Left renal pelvis (tissue), 4 donors: ENCODE measurements around the gene DOCK6. TPM values are rescaled to one million over a fixed set of nuclear protein-coding genes. Genes with fewer than 3 reads are reported as not detected.
A peak's percentile ranks its signal among the peaks of the same experiment; 100 is the strongest.

Experiments used
- DNase-seq, 4 donors: peaks; one replicate each; pipeline ENCODE4 v3.0.0-alpha.2; 2013; ENCODE audit warnings: low read depth in 4 of 4, low spot score in 3 of 4
- polyA plus RNA-seq, 4 donors: library from polyadenylated mRNA; unstranded; fragments of 120-200 nt; gene quantifications; one replicate each; pipeline ENCODE4 v1.2.1, GENCODE V29; 2013; ENCODE audit not compliant: insufficient read length in 4 of 4

The DOCK6 gene
- polyA plus RNA-seq, 4 donors = 29.6 to 56.0 (median 40.2) TPM

DNA sequence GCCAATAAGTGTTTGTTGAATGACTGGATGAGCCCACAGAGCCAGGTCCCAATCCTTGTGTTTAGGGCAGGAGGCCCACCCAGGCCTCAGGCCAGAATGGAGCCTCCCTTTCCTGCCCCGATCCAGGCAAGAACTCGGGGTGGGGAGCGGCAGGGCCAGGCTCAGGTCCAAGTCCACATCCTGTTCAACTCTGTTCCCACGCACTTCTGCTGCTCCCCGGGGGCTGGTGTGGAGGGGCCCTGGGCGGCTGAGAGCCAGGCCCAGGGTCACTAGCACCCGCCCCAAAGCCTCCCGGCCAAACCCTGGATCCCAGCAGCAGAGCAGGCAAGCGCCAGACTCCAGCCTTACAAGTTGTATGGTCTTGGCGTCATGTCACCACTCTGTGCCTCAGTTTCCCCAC lies 14.9 kb downstream of the DOCK6 start:
- no peak for DNase-seq

GRCh38 chr19:11246941-11247340 lies 15.4 kb downstream of the DOCK6 start:
- DNase-seq = no peak

GRCh38 chr19:11244846-11245589 lies 17.3 kb downstream of the DOCK6 start:
- no peak for DNase-seq

DNA sequence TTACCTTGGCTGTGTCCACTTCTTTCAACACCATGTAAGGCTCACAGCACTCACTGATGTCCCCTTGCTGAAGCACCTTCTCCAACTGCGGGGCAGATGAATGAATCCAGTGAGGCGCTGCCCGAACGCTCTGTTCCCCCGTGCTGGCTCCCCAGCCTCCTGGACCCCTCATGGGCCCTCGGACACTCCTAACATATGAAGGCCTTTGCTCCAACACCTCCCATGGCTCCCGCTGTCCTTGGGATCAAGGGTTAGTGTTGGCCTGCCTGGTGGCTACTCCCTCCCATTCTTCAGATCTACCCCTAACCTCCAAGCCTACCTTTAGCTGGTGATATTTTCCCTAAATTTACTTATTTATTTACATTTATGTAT lies 18.5 kb downstream of the DOCK6 start:
- no peak for DNase-seq

DNA sequence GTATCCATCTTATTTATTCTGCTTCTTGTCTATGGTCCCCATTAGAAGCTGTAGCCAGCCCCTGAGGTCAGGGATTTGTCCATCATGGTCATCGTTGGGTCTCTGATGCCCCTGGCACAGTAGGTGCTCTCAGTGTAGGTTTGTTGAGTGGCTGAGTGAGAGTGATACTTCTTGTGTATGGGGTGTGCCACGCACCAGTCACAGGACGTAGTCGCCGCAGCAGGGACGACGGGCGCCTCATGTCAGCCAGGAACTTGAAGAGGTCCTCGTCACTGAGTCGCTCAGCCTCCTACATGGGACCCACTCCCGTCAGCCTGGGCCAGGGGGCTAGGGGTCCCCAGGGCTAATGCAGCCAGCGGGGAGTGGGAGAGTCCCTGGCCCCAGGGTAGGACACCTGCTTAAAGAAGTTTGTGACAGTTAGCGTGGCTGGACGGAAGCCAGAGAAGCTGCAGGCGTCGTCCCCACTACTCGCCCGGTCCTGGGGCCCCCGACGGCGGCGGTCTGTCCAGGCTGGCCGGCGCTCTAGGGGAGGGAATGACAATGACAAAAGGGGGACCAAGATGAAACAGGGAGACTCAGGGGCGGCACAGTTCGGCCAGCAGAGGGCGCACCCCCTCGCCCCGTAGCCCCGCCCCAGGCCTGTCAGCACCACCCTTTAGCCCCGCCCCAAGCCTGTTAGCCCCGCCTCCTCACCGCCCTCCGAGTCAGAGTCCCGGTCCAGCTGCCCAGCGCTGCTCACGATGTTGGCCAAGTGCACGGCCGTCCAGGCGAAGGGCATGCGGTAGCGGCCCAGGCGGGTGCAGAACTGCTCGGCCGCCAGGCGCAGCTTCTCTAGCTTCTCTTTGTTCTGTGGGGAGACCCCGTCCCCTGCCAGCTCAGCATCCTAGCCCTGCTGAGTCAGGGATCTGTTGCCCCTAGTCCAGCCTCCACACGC lies 19.2 kb downstream of the DOCK6 start:
- DNase-seq = peak in 3 of 4 donors; percentile 59 to 64 (median 63)

- DNase-seq = no peak
These were observed 20.3 kb downstream of the DOCK6 start for GRCh38 chr19:11242025-11242424.

DNA sequence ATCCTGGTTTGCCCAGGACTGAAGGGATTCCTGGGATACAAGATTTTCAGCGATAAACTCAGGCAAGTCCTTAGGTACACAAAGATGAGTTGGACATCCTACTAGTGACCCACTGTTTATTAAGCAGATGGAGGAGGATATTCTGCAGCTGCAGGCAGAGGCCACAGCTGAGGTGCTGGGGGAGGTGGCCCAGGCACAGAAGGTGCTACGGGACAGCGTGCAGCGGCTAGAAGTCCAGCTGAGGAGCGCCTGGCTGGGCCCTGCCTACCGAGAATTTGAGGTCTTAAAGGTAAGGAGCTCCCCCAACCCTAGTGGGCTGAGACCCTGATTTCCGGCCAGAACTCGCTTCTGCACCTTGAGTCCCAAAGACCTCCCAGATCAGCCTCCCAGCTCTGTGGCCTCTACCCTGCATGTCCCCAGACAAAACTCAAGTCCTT lies 22.3 kb downstream of the DOCK6 start:
- no peak for DNase-seq

GRCh38 chr19:11239377-11240000 lies 22.8 kb downstream of the DOCK6 start, which contains the start of gene ANGPTL8:
ANGPTL8 (plus strand) TSS chr19:11239619; CDS start chr19:11239638, 19 bp downstream.
- no peak for DNase-seq

DNA sequence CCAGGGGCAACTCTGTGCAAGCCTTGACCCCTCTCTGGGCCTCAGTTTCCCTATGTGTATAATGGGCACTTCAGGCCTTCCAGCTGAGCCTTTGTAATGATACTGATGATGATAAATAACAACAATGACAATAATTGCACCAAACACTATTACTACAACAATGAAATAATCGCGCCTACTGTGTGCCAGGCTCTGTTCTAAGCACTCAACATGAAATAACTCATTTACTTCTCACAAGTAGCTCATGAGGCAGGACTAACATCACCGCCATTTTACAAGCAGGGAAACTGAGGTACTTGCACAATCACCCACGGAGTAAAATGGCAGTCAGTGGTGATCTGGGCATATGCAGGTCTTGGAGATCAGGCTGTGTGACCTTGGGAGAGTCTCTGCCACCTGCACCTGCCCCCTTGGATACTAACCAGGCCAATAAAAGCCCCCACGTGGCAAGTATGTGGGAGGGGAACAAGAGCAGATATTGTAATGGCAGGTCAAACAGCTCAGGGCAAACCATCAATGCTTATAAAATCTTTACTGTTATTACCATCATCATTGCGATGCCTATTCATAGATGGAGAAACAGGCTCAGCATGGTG lies 23.4 kb downstream of the DOCK6 start:
- DNase-seq = no peak

DNA sequence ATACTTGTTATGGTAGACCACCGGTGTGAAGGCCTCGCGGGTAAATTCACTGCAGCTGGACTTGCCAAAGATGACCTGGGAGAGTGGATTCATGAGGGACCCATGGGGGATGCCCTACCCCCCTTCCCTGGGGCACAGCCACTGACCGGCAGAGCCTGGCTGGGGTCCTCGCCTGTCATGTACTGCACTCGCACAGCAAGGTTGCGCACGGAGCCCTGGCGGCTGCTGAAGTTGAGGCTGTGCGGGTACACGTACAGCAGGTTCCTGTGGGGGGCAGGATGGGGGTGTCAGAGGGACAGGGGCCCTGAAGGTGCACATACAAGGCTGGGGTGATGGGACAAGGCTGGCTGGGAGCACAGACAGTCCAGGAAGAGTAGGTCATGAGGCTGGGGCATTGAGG lies 24.3 kb downstream of the DOCK6 start:
- no peak for DNase-seq

- no peak for DNase-seq
These were observed 25.0 kb downstream of the DOCK6 start for GRCh38 chr19:11237321-11237720.

DNA sequence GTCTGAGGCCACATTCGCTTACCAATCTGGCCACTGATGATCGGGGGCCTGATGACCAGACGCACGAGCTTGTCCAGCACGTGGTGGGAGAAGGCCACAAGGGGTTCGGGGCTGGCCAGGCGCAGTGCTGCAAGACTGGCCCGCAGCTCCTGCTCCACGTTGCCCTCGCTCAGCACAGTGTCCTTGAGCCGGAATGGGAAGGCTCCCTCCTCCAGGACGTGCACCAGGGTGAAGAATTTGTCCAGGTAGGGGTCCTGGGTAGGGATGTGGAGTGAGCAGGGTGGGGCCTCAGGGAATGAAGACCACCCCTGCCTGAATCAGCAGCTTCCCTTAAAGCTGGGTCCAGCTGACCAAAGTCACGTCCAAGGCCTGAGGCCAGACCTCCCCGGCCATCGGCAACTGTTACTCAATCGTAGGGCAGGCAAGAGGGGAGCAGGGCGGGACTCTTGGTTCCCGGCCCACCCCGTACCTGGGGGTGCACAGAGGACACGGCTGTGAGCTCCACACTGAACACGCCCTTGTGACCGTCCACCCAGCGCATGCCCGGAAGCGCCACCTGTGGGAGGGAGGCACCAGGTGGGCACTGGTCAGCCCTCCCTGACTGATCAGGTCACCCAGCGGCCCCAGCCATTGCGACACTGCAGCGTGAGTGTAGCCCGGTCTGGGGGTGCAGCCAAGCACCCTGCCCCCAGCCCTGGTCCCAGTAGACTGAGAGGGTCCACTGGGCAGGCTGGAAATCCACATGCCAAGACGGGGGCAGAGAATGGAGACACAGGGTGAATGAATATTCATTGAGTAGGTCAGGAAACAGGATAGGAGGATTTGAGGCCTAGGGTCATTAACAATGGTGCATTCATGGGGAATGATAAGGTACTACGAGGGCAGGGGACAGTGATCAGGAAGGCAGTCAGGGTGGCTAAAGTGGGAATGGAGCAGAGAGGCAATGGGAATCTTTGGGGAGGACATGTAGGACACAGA lies 25.7 kb downstream of the DOCK6 start:
- DNase-seq = no peak

DNA sequence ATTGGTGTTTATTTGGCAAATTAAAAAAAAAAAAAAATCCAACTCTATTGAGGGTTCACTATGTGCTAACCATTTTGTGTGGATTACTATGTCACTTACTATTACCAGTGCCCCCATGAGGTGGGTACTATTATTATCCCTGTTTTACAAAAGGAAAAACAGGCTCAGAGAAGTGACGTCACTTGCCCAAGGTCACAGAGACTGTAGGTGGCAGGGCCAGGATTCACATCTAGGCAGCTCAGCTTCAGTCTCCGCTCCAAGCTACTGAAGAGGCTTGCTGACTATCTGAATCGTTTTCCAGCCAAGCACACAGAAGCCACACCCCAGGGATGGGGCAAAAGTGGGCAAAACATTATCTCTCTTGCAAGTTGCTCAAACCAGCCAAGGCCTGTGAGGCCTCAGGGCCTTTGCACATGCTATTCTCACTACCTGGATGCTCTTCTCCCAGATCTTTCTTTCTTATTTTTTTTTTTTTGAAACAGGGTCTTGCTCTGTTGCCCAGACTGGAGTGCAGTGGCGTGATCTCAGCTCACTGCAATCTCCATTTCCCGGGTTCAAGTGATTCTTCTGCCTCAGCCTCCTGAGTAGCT lies 27.7 kb downstream of the DOCK6 start:
- no peak for DNase-seq

- no peak for DNase-seq
These were observed 29.3 kb downstream of the DOCK6 start for GRCh38 chr19:11233073-11233472.

GRCh38 chr19:11232555-11232954 lies 29.8 kb downstream of the DOCK6 start:
- no peak for DNase-seq

DNA sequence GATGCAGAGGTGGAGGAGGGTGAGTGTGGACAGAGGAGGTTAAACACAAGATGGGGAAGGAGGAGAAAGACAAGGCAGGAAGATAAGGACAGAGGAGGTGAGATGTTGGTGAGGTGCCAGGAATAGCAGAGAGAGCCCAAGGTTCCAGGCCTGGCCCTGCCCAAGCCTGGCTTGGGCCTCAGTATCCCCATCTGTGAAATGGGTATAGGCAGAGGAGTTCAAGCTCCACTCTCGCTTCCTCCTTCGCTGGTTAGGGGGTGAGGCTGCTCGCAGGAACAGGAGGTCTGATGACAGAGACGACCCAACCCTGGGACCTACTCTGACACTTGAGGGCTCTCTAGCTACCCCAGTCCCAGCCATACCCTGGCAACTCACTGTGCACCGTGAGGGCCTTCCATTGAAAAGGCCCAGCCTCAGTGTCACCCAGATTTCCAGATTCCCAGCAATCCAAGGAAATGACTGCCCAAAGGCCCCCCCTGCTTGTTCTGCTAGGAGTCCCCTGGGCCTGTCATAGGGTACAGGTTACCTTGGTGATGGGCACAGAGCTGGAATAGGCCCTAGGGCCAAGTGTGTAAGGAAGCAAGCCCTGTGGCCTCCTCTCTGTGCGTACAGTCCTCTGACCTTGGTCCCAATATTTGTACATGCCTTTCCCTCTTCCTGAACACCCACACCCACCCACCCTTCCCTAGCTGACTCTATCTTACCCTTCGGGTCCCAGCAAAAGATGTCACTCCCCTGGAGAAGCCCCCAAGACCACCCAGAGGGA lies 31.5 kb downstream of the DOCK6 start:
- no peak for DNase-seq

DNA sequence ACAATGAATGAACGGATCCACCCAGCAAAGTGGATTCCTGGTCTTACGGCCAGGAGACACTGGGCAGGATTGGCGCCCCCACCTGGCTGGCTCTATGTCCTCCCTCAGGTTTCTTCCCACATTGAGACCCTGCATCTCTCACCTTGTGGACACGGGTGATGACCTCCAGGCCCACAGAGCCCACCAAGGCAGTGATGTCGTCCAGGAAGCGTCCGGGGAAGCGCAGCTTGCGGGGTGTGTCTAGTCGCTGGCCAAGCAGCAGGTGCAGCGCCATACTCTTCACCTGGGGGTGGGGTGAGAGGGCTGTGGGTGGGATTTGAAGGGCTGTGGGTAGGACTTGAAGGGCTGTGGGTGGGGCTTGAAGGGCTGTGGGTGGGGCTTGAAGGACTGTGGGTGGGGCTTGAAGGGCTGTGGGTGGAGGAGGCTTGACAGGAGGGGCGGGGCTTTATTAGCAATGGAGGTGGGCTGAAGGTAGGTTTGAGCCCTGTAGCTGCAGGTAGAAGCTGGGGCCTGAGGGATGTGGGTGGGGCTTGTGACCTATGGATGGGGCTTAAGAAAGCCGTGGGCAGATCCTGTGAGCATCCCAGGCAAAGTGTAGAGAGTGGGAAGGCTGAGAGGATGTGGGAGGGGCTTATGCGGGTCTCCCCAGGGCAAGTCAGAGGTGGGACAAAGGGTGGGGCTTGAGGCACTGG lies 35.0 kb downstream of the DOCK6 start:
- no peak for DNase-seq

DNA sequence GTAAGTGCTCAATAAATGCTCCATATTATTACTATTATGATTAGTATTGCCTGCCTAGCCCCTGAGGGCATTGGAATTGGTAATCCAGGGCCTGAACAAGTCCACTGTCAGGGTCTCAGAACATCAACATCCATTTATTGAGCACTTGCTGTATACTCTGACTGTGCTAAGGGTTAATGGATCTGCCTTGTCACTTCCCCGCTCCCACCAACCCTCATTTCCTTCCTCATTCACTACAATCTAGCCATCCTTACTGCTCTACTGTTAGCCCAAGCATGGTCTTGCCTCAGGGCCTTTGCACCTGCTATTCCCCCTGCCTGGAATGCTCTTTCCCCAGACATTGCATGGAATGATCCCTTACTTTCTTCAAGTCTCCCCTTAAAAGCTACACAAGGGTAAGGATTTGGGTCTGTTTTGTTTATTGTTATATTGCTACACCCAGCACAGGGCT lies 35.6 kb downstream of the DOCK6 start:
- no peak for DNase-seq
